BJ (cell line): ENCODE data around the gene FAM219A. TPM values are rescaled to one million over a fixed set of nuclear protein-coding genes. Genes with fewer than 3 reads are reported as not detected.

ENCODE experiments used
- CTCF ChIA-PET: fragments of 350-600 bp; formaldehyde crosslinking; extraction: SDS; loops from one replicate; lab custom pipeline; 2021; ENCODE audit warnings: antibody characterized with exemption, inconsistent platforms; lab: Yijun Ruan, JAX
- POLR2A ChIA-PET: fragments of 300-600 bp; sonication (Branson Sonifier 250); formaldehyde crosslinking; extraction: SDS; loops from one replicate; lab custom pipeline; 2021; ENCODE audit warnings: antibody characterized with exemption; lab: Charles Lee
- DNase-seq: peaks from one replicate; pipeline ENCODE4 v3.0.0-alpha.2; 2011; ENCODE audit warnings: low read depth
- H3K27me3 ChIP-seq: 2 replicates; pipeline ENCODE4 v1.6.0; 2011; ENCODE audit warnings: low read length; ENCODE audit not compliant: control insufficient read depth, insufficient read depth
- H3K36me3 ChIP-seq: 2 replicates; pipeline ENCODE4 v1.5.1; 2011; ENCODE audit warnings: low read length; ENCODE audit not compliant: control insufficient read depth, insufficient read depth
- H3K4me3 ChIP-seq: 2 replicates; pipeline ENCODE4 v1.5.1; 2011; ENCODE audit warnings: low read depth, mild to moderate bottlenecking, control low read depth, low read length
- CTCF ChIP-seq: IDR thresholded peaks from 2 replicates; pipeline ENCODE4 v1.5.1; 2011; ENCODE audit warnings: low read depth, mild to moderate bottlenecking, control low read depth, inconsistent platforms, low read length, moderate library complexity; ENCODE audit not compliant: insufficient read depth
- polyA plus RNA-seq: library from polyadenylated mRNA; depleted of rRNA; stranded (reverse); fragments of >200 nt; gene quantifications from 2 replicates; pipeline ENCODE4 v1.2.3, GENCODE V29; 2011

The FAM219A gene
- polyA plus RNA-seq, 1 experiment, result 17.8 TPM

GRCh38 chr9:34431667-34432066 is 26.7 kb downstream of the FAM219A start:
- POLR2A ChIA-PET, result no interaction called here
- peaks cover 3% of the 10 kb centered on the region for H3K36me3 ChIP-seq
- no peak for TF ChIP-seq CTCF

GRCh38 chr9:34430843-34431437 is 27.4 kb downstream of the FAM219A start:
- POLR2A ChIA-PET, result no interaction called here

More at GRCh38 chr9:34431667-34432066, 26.7 kb downstream of the FAM219A start:
- CTCF ChIA-PET, result interaction anchor here (0.8 to 6.9 kb wide), 11 partner anchors 15 to 202 kb away, joined by 3 to 39 read pairs (median 5); no protein-coding TSS in a partner anchor
- H3K27me3 ChIP-seq, result no peaks in the 10 kb centered on the region
- H3K4me3 ChIP-seq, result no peak overlapping the region
- no peak for DNase-seq

GRCh38 chr9:34428325-34428958 is 29.9 kb downstream of the FAM219A start:
- DNase-seq, result no peak
- no peaks in the 10 kb centered on the region for H3K27me3 ChIP-seq
- H3K36me3 ChIP-seq, result peaks cover 3% of the 10 kb centered on the region
- no peak overlapping the region for H3K4me3 ChIP-seq
- POLR2A ChIA-PET, result no interaction called here
- CTCF ChIA-PET, result interaction anchor here (0.5 to 6.9 kb wide), 5 partner anchors 12 to 1302 kb away, joined by 3 to 39 read pairs (median 5); no protein-coding TSS in a partner anchor
- TF ChIP-seq CTCF, result no peak

More at GRCh38 chr9:34430843-34431437, 27.4 kb downstream of the FAM219A start:
- TF ChIP-seq CTCF, result no peak
- no peak overlapping the region for H3K4me3 ChIP-seq
- H3K36me3 ChIP-seq, result peaks cover 3% of the 10 kb centered on the region
- no peaks in the 10 kb centered on the region for H3K27me3 ChIP-seq
- no peak for DNase-seq
- CTCF ChIA-PET, result interaction anchor here (0.9 to 6.9 kb wide), 10 partner anchors 13 to 203 kb away, joined by 3 to 39 read pairs (median 6); no protein-coding TSS in a partner anchor

- Histone ChIP-seq H3K4me3 (no peak overlapping the region), H3K36me3 (peaks cover 3% of the 10 kb centered on the region), H3K27me3 (no peaks in the 10 kb centered on the region)
- TF ChIP-seq CTCF, result no peak
- ChIA-PET CTCF (interaction anchor here (0.6 to 6.9 kb wide), 2 partner anchors 74 to 121 kb away, joined by 3 to 34 read pairs; no protein-coding TSS in a partner anchor), POLR2A (no interaction called here)
- DNase-seq, result no peak
These were observed 31.9 kb downstream of the FAM219A start for GRCh38 chr9:34426347-34427074.
